Renal pelvis (tissue), 4 donors: ENCODE results near the gene FRMD4A. TPM values are rescaled to one million over a fixed set of nuclear protein-coding genes. Genes with fewer than 3 reads are reported as not detected.
"Not testable (repeated sequence)": the region's sequence is repeated elsewhere in the genome, so short reads cannot be mapped to it uniquely, and the experiment has no call there.

Source experiments
- DNase-seq: peaks from one replicate; pipeline ENCODE4 v3.0.0-alpha.2; 2013
- polyA plus RNA-seq, 3 donors: library from polyadenylated mRNA; unstranded; fragments of 120-200 nt; gene quantifications; one replicate each; pipeline ENCODE4 v1.2.1, GENCODE V29; 2013; ENCODE audit not compliant: insufficient read length in 3 of 3

Gene FRMD4A
- polyA plus RNA-seq, 3 donors, result 84.7 to 99.4 (median 87.2) TPM

- DNase-seq, result no peak
These were observed 268.0 kb downstream of the FRMD4A start for GRCh38 chr10:14062528-14063260.

- DNase-seq, result no peak
These were observed 270.2 kb downstream of the FRMD4A start for GRCh38 chr10:14060320-14061070.

- DNase-seq, result no peak
These were observed 274.0 kb downstream of the FRMD4A start for GRCh38 chr10:14056610-14057332.

- no peak for DNase-seq
These were observed 277.8 kb downstream of the FRMD4A start for GRCh38 chr10:14052931-14053330.

- no peak for DNase-seq
These were observed 280.1 kb downstream of the FRMD4A start for GRCh38 chr10:14050598-14050997.

GRCh38 chr10:14048930-14049613 is 281.7 kb downstream of the FRMD4A start:
- DNase-seq, result no peak

GRCh38 chr10:14047431-14047830 is 283.3 kb downstream of the FRMD4A start:
- DNase-seq, result no peak

GRCh38 chr10:14042051-14042450 is 288.7 kb downstream of the FRMD4A start:
- not testable (repeated sequence) for DNase-seq

GRCh38 chr10:14040787-14041631 is 289.7 kb downstream of the FRMD4A start:
- DNase-seq, result no peak

GRCh38 chr10:14039968-14040668 is 290.6 kb downstream of the FRMD4A start:
- DNase-seq, result no peak

GRCh38 chr10:14036233-14036632 is 294.5 kb downstream of the FRMD4A start:
- no peak for DNase-seq

GRCh38 chr10:14035506-14035905 is 295.2 kb downstream of the FRMD4A start:
- DNase-seq, result no peak

GRCh38 chr10:14032406-14032998 is 298.2 kb downstream of the FRMD4A start:
- no peak for DNase-seq

GRCh38 chr10:14026325-14026724 is 304.4 kb downstream of the FRMD4A start:
- no peak for DNase-seq

- no peak for DNase-seq
These were observed 305.2 kb downstream of the FRMD4A start for GRCh38 chr10:14025283-14026189.

GRCh38 chr10:14024329-14025202 is 306.2 kb downstream of the FRMD4A start:
- no peak for DNase-seq

- no peak for DNase-seq
These were observed 306.9 kb downstream of the FRMD4A start for GRCh38 chr10:14023673-14024328.
